HT1080 (cell line): Measurements from ENCODE around the gene CRB1. TPM values are rescaled to one million over a fixed set of nuclear protein-coding genes. Genes with fewer than 3 reads are reported as not detected.
A peak's percentile ranks its signal among the peaks of the same experiment; 100 is the strongest.
"Not testable (repeated sequence)": the region's sequence is repeated elsewhere in the genome, so short reads cannot be mapped to it uniquely, and the experiment has no call there.

Source experiments
- DNase-seq: peaks from one replicate; pipeline ENCODE4 v3.0.0-alpha.2; 2015; ENCODE audit warnings: low read depth
- total RNA-seq: library from RNA; depleted of rRNA; stranded (reverse); fragments of >200 nt; shearing (Covaris generic); gene quantifications from 2 replicates; pipeline ENCODE4 v1.2.3, GENCODE V29; 2014

CRB1 gene
- total RNA-seq, 1 experiment from 2014 or later: not detected

DNA sequence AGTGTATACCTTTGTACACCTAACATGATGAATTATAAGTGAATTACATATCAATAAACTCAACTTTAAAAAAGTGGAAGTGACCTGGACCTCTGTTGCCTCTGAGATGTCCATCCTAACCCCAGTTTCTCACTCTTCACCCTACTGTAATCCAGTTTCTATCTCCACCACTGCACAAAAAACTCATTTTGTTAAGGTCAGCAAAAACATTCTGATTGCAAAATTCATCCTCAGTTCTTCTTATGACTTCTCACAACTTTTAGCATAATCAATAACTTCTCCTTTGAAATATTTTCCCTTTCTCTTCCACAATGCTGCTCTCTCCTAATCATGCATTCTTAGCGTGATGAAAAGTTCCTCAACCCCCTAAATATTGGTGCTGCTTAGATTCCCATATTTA is 129.8 kb downstream of the CRB1 start:
- DNase-seq: no peak

DNA sequence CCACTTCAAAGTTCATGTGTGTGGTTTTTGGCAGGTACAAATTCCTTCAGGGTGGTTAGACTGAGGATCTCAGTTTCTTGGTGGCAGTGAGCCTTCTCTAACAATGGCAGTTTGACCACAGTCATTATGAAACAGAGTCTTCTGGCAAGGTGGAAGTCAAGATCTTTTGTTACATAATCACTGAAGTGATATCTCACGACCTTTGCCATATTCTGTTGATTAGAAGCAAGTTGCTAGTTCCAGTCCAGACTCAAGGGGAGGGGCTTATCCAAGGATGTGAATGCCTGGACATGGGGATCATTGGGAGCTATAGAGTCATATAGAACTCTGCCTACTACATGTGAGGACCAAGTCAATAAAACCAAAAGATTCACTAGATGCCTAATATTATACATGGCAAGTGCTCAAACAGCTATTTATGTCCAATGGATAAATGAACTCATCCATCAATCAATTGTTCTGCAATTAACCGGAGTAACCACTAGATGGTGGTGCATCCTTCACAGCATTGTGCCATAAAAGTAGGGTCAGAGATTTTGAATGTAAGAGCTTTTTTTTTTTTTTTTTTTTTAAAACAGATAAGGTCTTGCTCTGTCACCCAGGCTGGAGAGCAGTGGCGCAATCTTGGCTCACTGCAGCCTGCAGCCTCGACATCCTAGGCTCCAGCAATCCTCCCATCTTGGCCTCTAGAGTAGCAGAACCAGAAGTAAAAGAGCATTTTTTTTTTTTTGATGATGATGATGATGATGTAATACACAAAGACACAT is 131.9 kb downstream of the CRB1 start:
- DNase-seq: peak; percentile 68

GRCh38 chr1:197400522-197400902 is 132.5 kb downstream of the CRB1 start:
- DNase-seq: no peak

DNA sequence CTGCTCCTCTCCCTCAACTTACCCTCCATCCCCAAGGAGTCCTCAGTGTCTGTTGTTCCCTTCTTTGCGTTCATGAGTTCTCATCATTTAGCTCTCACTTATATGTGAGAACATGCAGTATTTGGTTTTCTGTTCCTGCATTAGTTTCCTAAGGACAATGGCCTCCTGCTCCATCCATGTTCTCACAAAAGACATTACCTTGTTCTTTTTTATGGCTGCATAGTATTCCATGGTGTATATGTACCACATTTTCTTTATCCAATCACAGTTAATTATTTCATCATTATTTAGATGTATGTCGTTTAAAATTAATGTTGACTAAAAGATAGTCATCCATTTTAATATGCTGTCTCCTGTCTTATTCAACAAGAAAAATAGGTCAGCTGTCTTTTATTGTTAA is 134.1 kb downstream of the CRB1 start:
- DNase-seq: no peak

DNA sequence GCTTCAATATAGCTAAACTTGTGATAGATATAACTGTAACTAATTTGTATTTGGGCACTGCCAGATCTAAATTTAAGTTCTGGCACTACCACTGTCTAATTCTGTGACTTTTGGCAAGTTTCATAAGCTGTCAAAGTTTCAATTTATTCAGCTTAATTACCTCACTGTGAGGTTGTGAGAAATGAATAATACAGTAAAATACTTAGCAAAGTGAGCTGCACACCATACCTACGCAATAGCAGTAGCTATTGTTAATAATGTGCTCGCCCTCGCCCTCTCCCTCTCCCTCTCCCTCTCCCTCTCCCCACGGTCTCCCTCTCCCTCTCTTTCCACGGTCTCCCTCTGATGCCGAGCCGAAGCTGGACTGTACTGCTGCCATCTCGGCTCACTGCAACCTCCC is 136.7 kb downstream of the CRB1 start:
- DNase-seq: not testable (repeated sequence)

- not testable (repeated sequence) for DNase-seq
Measured at GRCh38 chr1:197405614-197406013, 137.6 kb downstream of the CRB1 start.

DNA sequence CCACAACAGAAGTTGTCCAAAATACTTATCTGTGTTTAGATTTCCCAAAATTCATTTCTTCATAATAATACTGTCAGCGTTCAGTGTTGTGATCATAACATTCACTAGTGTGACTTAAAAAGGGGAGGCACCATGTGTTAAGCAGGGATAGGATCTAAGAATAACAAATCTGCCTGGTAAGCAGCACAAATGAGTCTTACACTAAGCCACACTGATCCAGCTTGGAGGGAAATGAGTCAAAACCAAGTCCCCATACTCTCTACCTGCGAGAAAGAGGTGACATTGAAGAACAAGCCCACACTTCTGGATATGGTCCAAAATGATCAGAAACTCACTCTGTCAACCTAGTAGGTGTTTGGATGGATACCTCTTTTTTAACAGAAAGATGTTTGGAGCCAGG is 145.5 kb downstream of the CRB1 start:
- DNase-seq: no peak

DNA sequence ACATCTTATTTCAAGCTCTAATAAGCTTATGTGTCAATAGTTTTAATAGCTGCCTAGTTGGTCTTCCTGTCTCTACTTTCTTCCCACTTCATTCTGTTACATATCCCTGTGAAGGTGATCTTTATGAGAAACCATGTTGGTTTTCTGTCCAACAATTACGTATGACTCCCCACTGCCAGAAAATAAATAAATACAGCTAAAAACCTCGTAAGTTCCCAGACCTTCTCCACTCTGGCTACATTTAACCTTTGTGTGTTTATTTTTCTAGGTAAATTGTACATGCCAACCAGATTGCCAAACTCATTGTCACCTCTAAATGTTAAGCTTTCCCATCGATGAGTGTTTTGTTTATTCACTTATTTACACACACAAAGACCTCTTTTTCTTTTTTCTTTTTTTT is 147.2 kb downstream of the CRB1 start:
- no peak for DNase-seq

GRCh38 chr1:197418693-197419092 is 150.6 kb downstream of the CRB1 start:
- DNase-seq: no peak

- DNase-seq: no peak
Measured at GRCh38 chr1:197422993-197423392, 154.9 kb downstream of the CRB1 start.

DNA sequence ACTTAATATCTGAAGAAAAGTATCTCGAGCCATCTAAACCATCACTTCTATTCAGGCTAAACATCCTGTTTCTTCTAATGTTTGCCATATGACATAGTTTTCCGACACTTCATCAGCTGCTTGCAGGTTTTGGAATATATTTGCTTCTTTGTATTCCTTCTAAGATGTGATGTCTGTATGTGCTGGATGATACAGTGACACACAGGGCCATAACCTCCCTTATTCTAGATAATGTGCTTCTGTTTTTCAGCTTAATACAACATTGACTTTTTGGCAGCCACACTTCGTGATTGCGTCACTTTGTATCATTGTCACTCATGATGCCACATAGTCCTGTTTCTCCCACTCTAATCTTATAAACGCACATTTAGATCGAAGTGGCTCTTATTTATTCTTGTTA is 156.3 kb downstream of the CRB1 start:
- DNase-seq: no peak

- no peak for DNase-seq
Measured at GRCh38 chr1:197429372-197429771, 161.3 kb downstream of the CRB1 start.

GRCh38 chr1:197435224-197435623 is 167.2 kb downstream of the CRB1 start:
- DNase-seq: no peak

DNA sequence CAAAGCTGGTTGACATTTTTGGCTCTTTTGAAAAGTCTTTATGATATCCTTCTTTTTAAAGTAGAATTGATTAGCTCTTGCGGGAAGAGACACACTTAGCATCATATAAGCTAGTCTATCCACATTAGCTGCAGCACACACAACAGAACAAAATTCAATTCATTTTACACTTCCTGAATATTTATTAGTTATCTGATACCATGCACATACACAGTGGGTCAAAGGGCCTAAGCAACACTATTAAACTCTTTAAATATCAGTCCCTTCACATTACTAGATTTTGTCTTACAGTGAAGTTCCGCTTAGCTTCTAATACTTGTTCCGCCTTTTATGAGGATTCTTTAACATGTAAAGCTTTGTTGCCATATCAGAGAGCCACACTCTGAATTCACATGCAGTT is 169.5 kb downstream of the CRB1 start:
- DNase-seq: no peak

- DNase-seq: no peak
Measured at GRCh38 chr1:197438010-197438790, 170.1 kb downstream of the CRB1 start.

DNA sequence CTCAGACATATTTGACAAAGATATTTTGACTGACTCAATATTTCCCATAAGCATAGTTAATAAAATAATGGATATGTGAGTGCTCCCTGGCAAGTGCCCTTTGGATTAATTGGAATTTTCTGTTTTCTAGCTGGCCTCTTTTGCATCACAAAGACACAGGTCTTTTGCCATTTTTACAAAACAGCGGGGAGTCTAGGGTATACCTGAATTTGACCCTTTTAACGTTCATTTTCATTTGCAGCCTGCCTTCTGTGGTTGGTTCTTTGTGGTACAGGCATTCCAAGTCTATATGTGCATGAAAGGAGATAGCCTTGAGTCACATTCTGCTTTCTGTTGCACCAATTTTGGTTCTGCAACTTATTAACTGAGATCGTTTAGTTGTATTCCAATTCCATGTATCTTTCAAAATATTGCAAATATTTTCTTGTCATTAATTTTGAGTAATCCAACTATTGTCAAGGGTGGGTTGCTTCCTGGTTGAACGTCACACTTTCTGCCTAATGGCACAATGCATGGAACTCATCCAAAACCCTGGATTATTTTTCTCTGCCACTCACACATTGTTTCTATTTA is 171.7 kb downstream of the CRB1 start:
- no peak for DNase-seq

DNA sequence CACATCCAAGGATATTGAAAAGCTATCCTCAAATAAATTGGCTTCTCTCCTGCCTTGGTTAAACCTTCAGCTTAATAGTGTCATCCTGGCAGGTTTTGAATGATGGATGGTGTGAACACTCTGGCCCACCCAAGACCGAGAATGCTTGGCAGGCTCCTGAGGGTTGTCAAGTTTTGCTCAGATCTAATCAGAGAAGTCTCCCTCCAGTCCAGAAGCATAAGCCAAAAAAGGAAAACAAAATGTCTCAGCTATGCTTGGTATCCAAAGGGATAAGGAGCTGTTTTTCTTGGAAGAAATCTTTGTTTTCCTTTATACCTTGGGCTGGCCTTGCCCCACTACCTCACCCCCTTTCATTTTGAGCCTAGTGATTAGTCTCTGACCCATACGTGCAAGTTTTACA is 172.7 kb downstream of the CRB1 start:
- DNase-seq: no peak

GRCh38 chr1:197441999-197442414 is 174.0 kb downstream of the CRB1 start:
- DNase-seq: no peak

DNA sequence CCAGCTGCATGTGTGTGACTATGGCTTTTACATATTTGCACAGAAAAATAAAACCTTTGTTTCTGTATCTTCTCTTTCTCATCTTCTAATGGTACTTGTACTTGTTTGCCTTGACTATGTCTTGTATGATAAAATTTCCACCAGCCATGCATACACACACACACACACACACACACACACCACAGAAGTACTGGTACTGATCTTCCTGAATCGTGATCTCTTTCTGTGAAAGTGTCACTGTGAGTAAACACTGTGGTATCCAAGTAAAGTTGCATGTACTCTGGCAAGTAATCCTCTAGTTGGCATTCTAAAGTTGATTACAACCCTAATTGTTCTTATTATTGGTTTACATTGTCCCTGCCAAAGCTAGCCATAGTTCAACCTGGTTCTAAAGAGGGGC is 176.7 kb downstream of the CRB1 start:
- no peak for DNase-seq

- no peak for DNase-seq
Measured at GRCh38 chr1:197448121-197448779, 180.2 kb downstream of the CRB1 start.

DNA sequence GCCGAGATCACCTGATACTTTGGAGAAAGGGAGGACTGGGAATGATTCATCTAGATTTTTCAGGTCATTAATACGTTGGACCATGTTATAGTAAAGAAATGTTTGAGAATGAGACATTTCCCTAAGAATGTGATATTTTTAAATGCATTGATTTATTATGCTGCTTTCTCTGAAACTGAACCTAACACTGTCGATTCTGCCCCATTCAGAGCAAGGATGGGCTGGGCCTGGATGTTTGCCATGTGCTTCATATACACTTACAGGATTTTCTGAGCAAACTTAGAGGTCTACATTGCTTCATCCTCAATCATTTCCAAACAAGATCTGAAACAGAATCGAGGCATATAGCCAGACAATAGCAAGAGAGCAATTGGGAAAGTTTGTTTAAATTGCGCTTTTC is 183.3 kb downstream of the CRB1 start:
- DNase-seq: no peak
